ENCODE data around the gene FLII.

Gene FLII

GRCh38 chr17:18257982-18258355 is 569 bp downstream of the FLII start:
- POLR2A ChIA-PET = interaction anchor here (0.8 to 1.4 kb wide), 4 partner anchors 10 to 57 kb away, joined by 3 to 4 read pairs (median 4); partner anchors contain the start of genes SMCR8 and TOP3A
- Histone ChIP-seq H3K36me3 (ENCODE audit: control insufficient read depth in 2 of 2, insufficient read depth in 1 of 2, low read length in 2 of 2) (peaks cover 5 to 48% of the 10 kb centered on the region in 2 experiments), H3K9me3 (ENCODE audit: control insufficient read depth, insufficient read depth, low read depth, low read length) (no peaks in the 10 kb centered on the region), H3K4me1 (ENCODE audit: control insufficient read depth, insufficient read depth, low read length) (peaks cover 12% of the 10 kb centered on the region), H3K27ac (ENCODE audit: extremely low read depth, low read depth, low read length) (peak overlapping the region; percentile 96), H3K4me3 (ENCODE audit: low read depth, low read length) (peak overlapping the region; percentile 83)
- CTCF ChIA-PET = interaction anchor here (0.6 to 0.7 kb wide), 2 partner anchors 10 to 80 kb away, joined by 3 read pairs; no protein-coding TSS in a partner anchor
- 0 out of 2 replicates have a peak, but pooled peaks have one; percentile 73 for TF ChIP-seq HIC1 (tag by site-specific recombination; IDR thresholded peaks at IDR 0.05)
- TF ChIP-seq ZNF175 (tag by site-specific recombination; IDR thresholded peaks at IDR 0.05) = no peak
- no peak for TF ChIP-seq ZNF692 (tag by site-specific recombination; IDR thresholded peaks at IDR 0.05)
- peak; percentile 64; the same call in 1 of the 2 replicates for TF ChIP-seq SP3 (tag by site-specific recombination; IDR thresholded peaks at IDR 0.05)
- TF ChIP-seq ZBTB17 (tag by site-specific recombination; IDR thresholded peaks at IDR 0.05) = peak; percentile 66
- 0 out of 2 replicates have a peak, but pooled peaks have one; percentile 60 for TF ChIP-seq ZSCAN30 (tag by site-specific recombination; IDR thresholded peaks at IDR 0.05)
- peak; percentile 33; the same call in 1 of the 2 replicates for TF ChIP-seq ZFHX2 (tag by site-specific recombination; conservative IDR thresholded peaks at IDR 0.05)
- TF ChIP-seq ZFP37 (tag by site-specific recombination; IDR thresholded peaks at IDR 0.05) = no peak
- TF ChIP-seq, protein P1, sequence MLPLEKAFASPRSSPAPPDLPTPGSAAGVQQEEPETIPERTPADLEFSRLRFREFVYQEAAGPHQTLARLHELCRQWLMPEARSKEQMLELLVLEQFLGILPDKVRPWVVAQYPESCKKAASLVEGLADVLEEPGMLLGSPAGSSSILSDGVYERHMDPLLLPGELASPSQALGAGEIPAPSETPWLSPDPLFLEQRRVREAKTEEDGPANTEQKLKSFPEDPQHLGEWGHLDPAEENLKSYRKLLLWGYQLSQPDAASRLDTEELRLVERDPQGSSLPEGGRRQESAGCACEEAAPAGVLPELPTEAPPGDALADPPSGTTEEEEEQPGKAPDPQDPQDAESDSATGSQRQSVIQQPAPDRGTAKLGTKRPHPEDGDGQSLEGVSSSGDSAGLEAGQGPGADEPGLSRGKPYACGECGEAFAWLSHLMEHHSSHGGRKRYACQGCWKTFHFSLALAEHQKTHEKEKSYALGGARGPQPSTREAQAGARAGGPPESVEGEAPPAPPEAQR (tag by site-specific recombination; IDR thresholded peaks at IDR 0.05) = no peak
- peak; percentile 70; the same call in 1 of the 2 replicates for TF ChIP-seq PBX3 (CRISPR knock-in tag; IDR thresholded peaks at IDR 0.05)
- no peak for TF ChIP-seq REPIN1 (tag by site-specific recombination; IDR thresholded peaks at IDR 0.05; ENCODE audit: low read depth)
- no peak for TF ChIP-seq ZSCAN23 (tag by site-specific recombination; IDR thresholded peaks at IDR 0.05)
- 0 out of 2 replicates have a peak, but pooled peaks have one; percentile 24 for TF ChIP-seq MYNN (tag by site-specific recombination; IDR thresholded peaks at IDR 0.05; ENCODE audit: borderline replicate concordance)
- no peak for TF ChIP-seq ZEB2 (tag by site-specific recombination; IDR thresholded peaks at IDR 0.05)
- TF ChIP-seq ZBTB8A (tag by site-specific recombination; IDR thresholded peaks at IDR 0.05) = no peak
- no peak for TF ChIP-seq PRDM1 (tag by site-specific recombination; IDR thresholded peaks at IDR 0.05)
- TF ChIP-seq AEBP2 (tag by site-specific recombination; IDR thresholded peaks at IDR 0.05; ENCODE audit: borderline replicate concordance) = no peak
- no peak for TF ChIP-seq ZNF184 (tag by site-specific recombination; IDR thresholded peaks at IDR 0.05)
- TF ChIP-seq ZNF311 (tag by site-specific recombination; IDR thresholded peaks at IDR 0.05; ENCODE audit: borderline replicate concordance) = no peak
- no peak for TF ChIP-seq ZNF416 (tag by site-specific recombination; IDR thresholded peaks at IDR 0.05)
- TF ChIP-seq ZNF629 (tag by site-specific recombination; IDR thresholded peaks at IDR 0.05) = no peak
- no peak for TF ChIP-seq ZBTB1 (tag by site-specific recombination; IDR thresholded peaks at IDR 0.05)
- no peak for TF ChIP-seq KLF9 (tag by site-specific recombination; IDR thresholded peaks at IDR 0.05; ENCODE audit: low read depth)
- TF ChIP-seq KLF8 (tag by site-specific recombination; IDR thresholded peaks at IDR 0.05) = peak; percentile 67; the same call in 1 of the 2 replicates
- no peak for TF ChIP-seq ZNF350 (tag by site-specific recombination; IDR thresholded peaks at IDR 0.05)
- no peak for TF ChIP-seq RBAK (tag by site-specific recombination; IDR thresholded peaks at IDR 0.05)
- TF ChIP-seq ZNF433 (tag by site-specific recombination; IDR thresholded peaks at IDR 0.05; ENCODE audit: low read depth) = no peak
- TF ChIP-seq, protein P2, sequence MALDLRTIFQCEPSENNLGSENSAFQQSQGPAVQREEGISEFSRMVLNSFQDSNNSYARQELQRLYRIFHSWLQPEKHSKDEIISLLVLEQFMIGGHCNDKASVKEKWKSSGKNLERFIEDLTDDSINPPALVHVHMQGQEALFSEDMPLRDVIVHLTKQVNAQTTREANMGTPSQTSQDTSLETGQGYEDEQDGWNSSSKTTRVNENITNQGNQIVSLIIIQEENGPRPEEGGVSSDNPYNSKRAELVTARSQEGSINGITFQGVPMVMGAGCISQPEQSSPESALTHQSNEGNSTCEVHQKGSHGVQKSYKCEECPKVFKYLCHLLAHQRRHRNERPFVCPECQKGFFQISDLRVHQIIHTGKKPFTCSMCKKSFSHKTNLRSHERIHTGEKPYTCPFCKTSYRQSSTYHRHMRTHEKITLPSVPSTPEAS (tag by site-specific recombination; IDR thresholded peaks at IDR 0.05) = no peak
- TF ChIP-seq ZNF777 (tag by site-specific recombination; IDR thresholded peaks at IDR 0.05; ENCODE audit: borderline replicate concordance) = no peak
- no peak for TF ChIP-seq ZBTB7A (tag by site-specific recombination; IDR thresholded peaks at IDR 0.05; ENCODE audit: low read depth)
- TF ChIP-seq SP2 (tag by site-specific recombination; IDR thresholded peaks at IDR 0.05) = peak; percentile 64

Data from HEK293 (cell line).